Panc1 (cell line): ENCODE data around the gene ANO6. TPM values are rescaled to one million over a fixed set of nuclear protein-coding genes. Genes with fewer than 3 reads are reported as not detected.

ENCODE experiments used
- ATAC-seq: fragments of 200-7000 bp; cut with Tn5 transposase; 2 replicates; pipeline ENCODE4 v1.9.1; 2020; ENCODE audit warnings: mild to moderate bottlenecking, moderate library complexity
- BruUV-seq: library from RNA; stranded (reverse); fragments of 400-500 nt; replicated peaks from 2 replicates; lab custom pipeline; 2021; lab: Mats Ljungman, UMichigan
- CTCF ChIA-PET: fragments of 300-600 bp; sonication (Branson Sonifier 250); formaldehyde crosslinking; loops from one replicate; lab custom pipeline; 2022; ENCODE audit warnings: antibody characterized with exemption; lab: Charles Lee
- POLR2A ChIA-PET: fragments of 300-600 bp; sonication (Branson Sonifier 250); formaldehyde crosslinking; loops from one replicate; lab custom pipeline; 2022; ENCODE audit warnings: antibody characterized with exemption; lab: Charles Lee
- DNase-seq: peaks from one replicate; pipeline ENCODE4 v3.0.0-alpha.2; 2010; ENCODE audit warnings: low read depth, low spot score
- H3K27ac ChIP-seq: 2 replicates; pipeline ENCODE4 v1.5.1; 2011; ENCODE audit warnings: mild to moderate bottlenecking, low read length, inconsistent platforms
- H3K27me3 ChIP-seq: fragments of 200-500 bp; sonication (Bioruptor generic); 2 replicates; pipeline ENCODE4 v1.6.0; 2014; ENCODE audit warnings: low read length, inconsistent platforms; ENCODE audit not compliant: control insufficient read depth, insufficient read depth
- H3K36me3 ChIP-seq: fragments of 200-500 bp; sonication (Bioruptor generic); 2 replicates; pipeline ENCODE4 v1.5.1; 2014; ENCODE audit warnings: inconsistent platforms, mild to moderate bottlenecking, low read length, moderate library complexity; ENCODE audit not compliant: control insufficient read depth, insufficient read depth
- H3K4me1 ChIP-seq: 2 replicates; pipeline ENCODE4 v1.5.1; 2011; ENCODE audit warnings: inconsistent platforms, mild to moderate bottlenecking, low read length, moderate library complexity; ENCODE audit not compliant: control insufficient read depth, insufficient read depth
- H3K4me3 ChIP-seq, 2 experiments: 2 replicates each; pipeline ENCODE4 v1.5.1; 2011 to 2012; ENCODE audit warnings: low read depth in 2 of 2, low read length in 2 of 2, mild to moderate bottlenecking in 2 of 2, inconsistent platforms in 1 of 2, moderate library complexity in 1 of 2
- H3K9me3 ChIP-seq: fragments of 200-500 bp; sonication (Bioruptor generic); 2 replicates; pipeline ENCODE4 v1.5.1; 2014; ENCODE audit warnings: low read depth, mild to moderate bottlenecking, inconsistent platforms, low read length, moderate library complexity; ENCODE audit not compliant: control insufficient read depth, insufficient read depth
- CTCF ChIP-seq: fragments of 450-650 bp; IDR thresholded peaks from 2 replicates; pipeline ENCODE4 v1.5.1; 2017; ENCODE audit warnings: mild to moderate bottlenecking
- POLR2AphosphoS5 ChIP-seq: IDR thresholded peaks from 2 replicates; pipeline ENCODE4 v1.6.1; 2012; ENCODE audit warnings: mild to moderate bottlenecking, low read depth, low read length, moderate library complexity
- REST ChIP-seq, 2 experiments: IDR thresholded peaks; 2 replicates each; pipeline ENCODE4 v1.6.1; 2011 to 2012; ENCODE audit warnings: low read depth in 2 of 2, control low read depth in 1 of 2, low read length in 1 of 2, mild to moderate bottlenecking in 1 of 2, moderate library complexity in 1 of 2; ENCODE audit not compliant: insufficient read depth in 1 of 2
- SIN3A ChIP-seq: IDR thresholded peaks from 2 replicates; pipeline ENCODE4 v1.6.1; 2012; ENCODE audit warnings: low read depth, mild to moderate bottlenecking, low read length, moderate library complexity, borderline replicate concordance; ENCODE audit not compliant: insufficient read depth
- TCF7L2 ChIP-seq: IDR thresholded peaks from 2 replicates; pipeline ENCODE4 v1.6.1; 2011; ENCODE audit warnings: mild to moderate bottlenecking, low read depth, low read length, inconsistent platforms
- in situ Hi-C: cut with HindIII; loops from 2 replicates; pipeline ENCODE4 v1.10.0; 2016; ENCODE audit warnings: low sequenced_read_pairs, low pct_unique_long_range_greater_than_20kb
- intact Hi-C: fragments of 100-400 bp; cut with micrococcal nuclease; formaldehyde crosslinking; loops from one replicate; pipeline ENCODE4 v1.10.0; 2022; ENCODE audit not compliant: unreplicated experiment
- total RNA-seq: library from RNA; stranded (reverse); gene quantifications from one replicate; pipeline ENCODE4 v1.2.1, GENCODE V29; 2021; ENCODE audit not compliant: unreplicated experiment

ANO6 gene
- total RNA-seq, 1 experiment from 2014 or later = 120 TPM

DNA sequence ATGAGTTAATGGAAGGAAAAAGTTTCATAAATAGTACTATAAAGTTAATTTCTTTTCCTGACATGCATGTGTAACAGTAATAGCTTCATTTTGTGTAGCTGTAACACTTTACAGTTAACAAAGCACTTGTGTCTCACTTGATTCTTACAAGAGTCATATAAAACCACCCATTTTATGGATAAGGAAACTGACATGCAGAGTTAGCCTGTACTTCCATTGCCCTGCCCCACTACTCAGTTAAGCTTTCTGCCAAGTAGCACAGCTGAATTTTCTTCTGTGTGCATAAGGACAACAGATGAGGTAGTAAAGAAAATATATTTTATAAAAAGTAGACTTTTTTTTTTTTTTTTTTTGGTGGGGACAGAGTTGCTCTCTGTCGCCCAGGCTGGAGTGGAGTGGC is 32.2 kb downstream of the ANO6 start:
- Histone ChIP-seq H3K27me3 (no peaks in the 10 kb centered on the region), H3K36me3 (no peaks in the 10 kb centered on the region), H3K4me1 (peaks cover 35% of the 10 kb centered on the region), H3K4me3 (no peak overlapping the region), H3K9me3 (no peaks in the 10 kb centered on the region), H3K27ac (no peak overlapping the region)
- TF ChIP-seq POLR2AphosphoS5 (no peak), TCF7L2 (no peak), SIN3A (no peak), REST (IDR thresholded peaks at IDR 0.05; ENCODE audit: insufficient read depth in 1 of 2, low read depth in 2 of 2, low read length in 1 of 2) (no peak), CTCF (no peak)
- ChIA-PET POLR2A (no interaction called here), CTCF (no interaction called here)
- in situ Hi-C loops = no loop called here
- DNase-seq (no peak), ATAC-seq (no peak)
- BruUV-seq = TSS peak; percentile 1
- intact Hi-C loops = no loop called here

DNA sequence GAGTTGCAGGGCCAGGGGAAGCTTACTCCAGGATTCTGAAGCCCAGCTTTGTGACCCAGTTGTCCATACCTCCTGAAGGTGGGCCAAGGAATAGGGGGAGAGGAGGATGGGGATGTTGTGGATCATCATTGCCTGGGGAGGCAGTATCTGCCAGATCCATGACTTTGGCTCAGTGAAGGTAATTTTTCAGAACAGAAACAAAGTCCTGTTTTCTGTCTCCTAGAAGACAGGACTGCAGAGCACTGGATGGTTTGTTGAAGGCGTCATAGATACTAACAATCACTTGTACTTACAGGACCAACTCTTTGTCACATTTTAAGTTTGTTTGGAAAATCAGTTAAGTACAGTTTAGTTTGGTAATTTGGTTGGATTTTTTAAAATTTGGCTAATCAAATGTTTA is 38.4 kb downstream of the ANO6 start:
- Histone ChIP-seq H3K4me3 (no peak overlapping the region), H3K27ac (peak overlapping the region; percentile 71; the same call in 1 of the 2 replicates), H3K9me3 (no peaks in the 10 kb centered on the region), H3K36me3 (no peaks in the 10 kb centered on the region), H3K27me3 (no peaks in the 10 kb centered on the region), H3K4me1 (peaks cover 46% of the 10 kb centered on the region)
- intact Hi-C loops = no loop called here
- DNase-seq (no peak), ATAC-seq (peak; percentile 8; the same call in 1 of the 2 replicates)
- no TSS peak for BruUV-seq
- TF ChIP-seq POLR2AphosphoS5 (no peak), CTCF (no peak), REST (IDR thresholded peaks at IDR 0.05; ENCODE audit: insufficient read depth in 1 of 2, low read depth in 2 of 2, low read length in 1 of 2) (no peak), TCF7L2 (no peak), SIN3A (no peak)
- ChIA-PET POLR2A (no interaction called here), CTCF (no interaction called here)
- in situ Hi-C loops = no loop called here
